ENCODE data around the gene CDC42BPG. TPM values are rescaled to one million over a fixed set of nuclear protein-coding genes. Genes with fewer than 3 reads are reported as not detected.
A peak's percentile ranks its signal among the peaks of the same experiment; 100 is the strongest.

CDC42BPG gene
- total RNA-seq, 1 experiment from 2014 or later = 30.1 TPM

- H3K4me1 ChIP-seq (ENCODE audit: control insufficient read depth in 1 of 2, insufficient read depth in 2 of 2, low read length in 2 of 2) = peaks cover 23 to 40% of the 10 kb centered on the region in 2 experiments
- no peak for DNase-seq (ENCODE audit: low read depth, low spot score)
- H3K9ac ChIP-seq (ENCODE audit: low read length) = peak overlapping the region; percentile 65
- peak overlapping the region; percentile 92 for H3K27ac ChIP-seq (ENCODE audit: low read depth, low read length)
- no peaks in the 10 kb centered on the region for H3K9me2 ChIP-seq (ENCODE audit: insufficient read depth)
- no peaks in the 10 kb centered on the region for H4K20me1 ChIP-seq (ENCODE audit: insufficient read depth)
- intact Hi-C loops (cut with micrococcal nuclease) = no loop called here
- RAD21 ChIA-PET (ENCODE audit: low non-redundant PET in 1 of 2, low total read pairs in 2 of 2, uncharacterized antibody in 2 of 2, unreplicated experiment in 2 of 2) = no interaction called here
- H3K27me3 ChIP-seq (ENCODE audit: insufficient read depth, low read length) = no peaks in the 10 kb centered on the region
- no TSS peak for BruUV-seq (replicated peaks)
- peak overlapping the region; percentile 87 for H3K4me2 ChIP-seq (ENCODE audit: low read length)
- peaks cover 5 to 10% of the 10 kb centered on the region in 2 experiments; a peak in 2 of 4 replicates for H3K36me3 ChIP-seq (ENCODE audit: control insufficient read depth in 1 of 2, insufficient read depth in 2 of 2, low read length in 2 of 2)
- no peak overlapping the region; a peak in 2 of 4 replicates for H3K4me3 ChIP-seq (replicated peaks in 1 of 2; ENCODE audit: low read depth in 1 of 2, low read length in 2 of 2)
- no peak for TF ChIP-seq CBX3 (IDR thresholded peaks at IDR 0.05; ENCODE audit: low read depth)
- no peak for TF ChIP-seq SIN3A (IDR thresholded peaks at IDR 0.05; ENCODE audit: low read depth)
- TF ChIP-seq EZH2 (IDR thresholded peaks at IDR 0.05) = no peak
- TF ChIP-seq EZH2phosphoT487 (IDR thresholded peaks at IDR 0.05; ENCODE audit: borderline replicate concordance) = no peak
- H3K79me2 ChIP-seq (ENCODE audit: insufficient read depth, low read length) = peaks cover 12% of the 10 kb centered on the region; the same call in 1 of the 2 replicates
- CTCF ChIA-PET = interaction anchor here (0.9 to 2.1 kb wide), 2 partner anchors 40 to 62 kb away, joined by 3 to 4 read pairs; partner anchors contain the start of gene CDC42BPG
- POLR2A ChIA-PET = interaction anchor here (0.9 to 1.2 kb wide), 2 partner anchors 10 to 330 kb away, joined by 3 read pairs; no protein-coding TSS in a partner anchor
- H3K9me3 ChIP-seq (ENCODE audit: control insufficient read depth in 1 of 2, insufficient read depth in 1 of 2, low read depth in 1 of 2, low read length in 2 of 2) = no peaks in the 10 kb centered on the region
- no peak overlapping the region for H2AFZ ChIP-seq (ENCODE audit: low read depth, low read length, poor library complexity, severe bottlenecking)
- ATAC-seq = no peak
These were observed 39.9 kb downstream of the CDC42BPG start for GRCh38 chr11:64804346-64805210.

DNA sequence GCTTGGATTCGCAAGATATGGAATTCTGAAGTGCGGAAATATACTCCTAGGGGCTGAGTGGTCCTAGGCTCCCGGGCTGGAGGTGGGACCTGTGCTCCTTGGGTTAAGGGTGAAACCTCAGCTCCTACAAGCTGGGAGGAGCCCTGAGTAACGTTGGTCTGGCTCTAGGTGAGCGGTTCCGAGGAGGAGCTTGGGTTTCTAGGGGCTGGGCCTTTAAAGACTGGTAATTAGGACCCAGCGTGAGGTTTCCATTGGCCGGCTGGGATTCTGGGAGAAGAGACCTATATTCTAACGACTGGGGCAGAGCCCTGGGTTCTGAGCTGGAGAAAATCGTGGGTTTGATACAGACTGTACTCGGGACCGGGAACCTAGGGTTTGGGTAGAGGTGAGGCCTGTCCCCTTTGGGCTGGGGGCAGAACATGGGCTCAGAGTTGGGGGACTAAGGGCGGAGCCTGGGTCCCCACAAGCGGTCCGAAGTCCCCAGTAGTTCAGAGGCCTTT lies 40.6 kb downstream of the CDC42BPG start:
- Histone ChIP-seq H3K4me2 (ENCODE audit: low read length) (peak overlapping the region; percentile 87), H3K4me3 (replicated peaks in 1 of 2; ENCODE audit: low read depth in 1 of 2, low read length in 2 of 2) (peak overlapping the region; percentile 50 to 58), H3K9me2 (ENCODE audit: insufficient read depth) (no peaks in the 10 kb centered on the region), H3K79me2 (ENCODE audit: insufficient read depth, low read length) (peaks cover 5% of the 10 kb centered on the region; the same call in 1 of the 2 replicates), H4K20me1 (ENCODE audit: insufficient read depth) (no peaks in the 10 kb centered on the region), H3K4me1 (ENCODE audit: control insufficient read depth in 1 of 2, insufficient read depth in 2 of 2, low read length in 2 of 2) (peaks cover 19 to 41% of the 10 kb centered on the region in 2 experiments), H3K27me3 (ENCODE audit: insufficient read depth, low read length) (no peaks in the 10 kb centered on the region), H2AFZ (ENCODE audit: low read depth, low read length, poor library complexity, severe bottlenecking) (no peak overlapping the region), H3K9ac (ENCODE audit: low read length) (peak overlapping the region; percentile 65), H3K9me3 (ENCODE audit: control insufficient read depth in 1 of 2, insufficient read depth in 1 of 2, low read depth in 1 of 2, low read length in 2 of 2) (no peaks in the 10 kb centered on the region), H3K27ac (ENCODE audit: low read depth, low read length) (peak overlapping the region; percentile 92), H3K36me3 (ENCODE audit: control insufficient read depth in 1 of 2, insufficient read depth in 2 of 2, low read length in 2 of 2) (peaks cover 5 to 10% of the 10 kb centered on the region in 2 experiments; a peak in 2 of 4 replicates)
- intact Hi-C loops (cut with micrococcal nuclease) = no loop called here
- ChIA-PET CTCF (interaction anchor here (0.9 to 2.1 kb wide), 2 partner anchors 40 to 61 kb away, joined by 3 to 4 read pairs; partner anchors contain the start of gene CDC42BPG), RAD21 (ENCODE audit: low non-redundant PET in 1 of 2, low total read pairs in 2 of 2, uncharacterized antibody in 2 of 2, unreplicated experiment in 2 of 2) (interaction anchor here in 1 of 2 experiments (0.8 kb wide), 1 partner anchor 318 kb away, joined by 4 read pairs; the partner anchor contains the start of genes FAU and MRPL49), POLR2A (interaction anchor here (0.9 to 1.2 kb wide), 2 partner anchors 11 to 331 kb away, joined by 3 read pairs; no protein-coding TSS in a partner anchor)
- peak; percentile 37 for ATAC-seq
- no peak for DNase-seq (ENCODE audit: low read depth, low spot score)
- TSS peak; percentile 95 for BruUV-seq (replicated peaks)
- TF ChIP-seq EGR1 (IDR thresholded peaks at IDR 0.05; ENCODE audit: low read depth) (no peak), SIN3A (IDR thresholded peaks at IDR 0.05; ENCODE audit: low read depth) (no peak), YY1 (IDR thresholded peaks at IDR 0.05; ENCODE audit: extremely low read depth, insufficient replicate concordance, low read depth, low read length) (no peak), ZNF274 (IDR thresholded peaks at IDR 0.05; ENCODE audit: low read depth, low read length) (no peak), CBX3 (IDR thresholded peaks at IDR 0.05; ENCODE audit: low read depth) (no peak), EZH2 (IDR thresholded peaks at IDR 0.05) (no peak), SRF (IDR thresholded peaks at IDR 0.05; ENCODE audit: low read depth) (no peak), EZH2phosphoT487 (IDR thresholded peaks at IDR 0.05; ENCODE audit: borderline replicate concordance) (no peak), TCF7L2 (IDR thresholded peaks at IDR 0.05; ENCODE audit: borderline replicate concordance, extremely low read depth, insufficient read depth, insufficient read length) (no peak), POLR2AphosphoS5 (IDR thresholded peaks at IDR 0.05; ENCODE audit: low read depth, low read length) (no peak), JUND (IDR thresholded peaks at IDR 0.05) (no peak)
- TF ChIP-seq, protein P1, sequence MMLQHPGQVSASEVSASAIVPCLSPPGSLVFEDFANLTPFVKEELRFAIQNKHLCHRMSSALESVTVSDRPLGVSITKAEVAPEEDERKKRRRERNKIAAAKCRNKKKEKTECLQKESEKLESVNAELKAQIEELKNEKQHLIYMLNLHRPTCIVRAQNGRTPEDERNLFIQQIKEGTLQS (IDR thresholded peaks at IDR 0.05) = no peak
- TF ChIP-seq, protein P2, sequence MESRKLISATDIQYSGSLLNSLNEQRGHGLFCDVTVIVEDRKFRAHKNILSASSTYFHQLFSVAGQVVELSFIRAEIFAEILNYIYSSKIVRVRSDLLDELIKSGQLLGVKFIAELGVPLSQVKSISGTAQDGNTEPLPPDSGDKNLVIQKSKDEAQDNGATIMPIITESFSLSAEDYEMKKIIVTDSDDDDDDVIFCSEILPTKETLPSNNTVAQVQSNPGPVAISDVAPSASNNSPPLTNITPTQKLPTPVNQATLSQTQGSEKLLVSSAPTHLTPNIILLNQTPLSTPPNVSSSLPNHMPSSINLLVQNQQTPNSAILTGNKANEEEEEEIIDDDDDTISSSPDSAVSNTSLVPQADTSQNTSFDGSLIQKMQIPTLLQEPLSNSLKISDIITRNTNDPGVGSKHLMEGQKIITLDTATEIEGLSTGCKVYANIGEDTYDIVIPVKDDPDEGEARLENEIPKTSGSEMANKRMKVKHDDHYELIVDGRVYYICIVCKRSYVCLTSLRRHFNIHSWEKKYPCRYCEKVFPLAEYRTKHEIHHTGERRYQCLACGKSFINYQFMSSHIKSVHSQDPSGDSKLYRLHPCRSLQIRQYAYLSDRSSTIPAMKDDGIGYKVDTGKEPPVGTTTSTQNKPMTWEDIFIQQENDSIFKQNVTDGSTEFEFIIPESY (IDR thresholded peaks at IDR 0.05; ENCODE audit: extremely low read depth, insufficient replicate concordance, low read length) = no peak
